Gastroesophageal sphincter (tissue), 4 donors: ENCODE data around the gene FRMD5. TPM values are rescaled to one million over a fixed set of nuclear protein-coding genes. Genes with fewer than 3 reads are reported as not detected.

Experiments used
- ATAC-seq: fragments of 150-250 bp; one replicate; pipeline ENCODE4 v1.9.1; 2016; ENCODE audit warnings: mild to moderate bottlenecking, moderate library complexity
- H3K27ac ChIP-seq, 4 donors: fragments of 200-600 bp; sonication (generic) in 3 of 4; 1 replicate in 3 of 4; 2 replicates in 1 of 4; pipeline ENCODE4 v1.5.1; 2016 to 2019
- H3K27me3 ChIP-seq: fragments of 200-600 bp; sonication (generic); one replicate; pipeline ENCODE4 v1.5.1; 2019
- H3K36me3 ChIP-seq, 2 donors: fragments of 200-600 bp; sonication (generic); one replicate each; pipeline ENCODE4 v1.5.1; 2019; ENCODE audit warnings: control low read depth in 1 of 2
- H3K4me1 ChIP-seq, 3 donors: fragments of 200-600 bp; sonication (generic); 1 replicate in 2 of 3; 2 replicates in 1 of 3; pipeline ENCODE4 v1.5.1; 2016 to 2019; ENCODE audit warnings: control low read depth in 2 of 3
- H3K4me3 ChIP-seq, 2 donors: fragments of 200-600 bp; sonication (generic); one replicate each; pipeline ENCODE4 v1.5.1; 2019; ENCODE audit warnings: mild to moderate bottlenecking in 1 of 2, moderate library complexity in 1 of 2
- H3K9me3 ChIP-seq, 3 donors: fragments of 200-600 bp; sonication (generic); one replicate each; pipeline ENCODE4 v1.5.1; 2017 to 2019; ENCODE audit warnings: control low read depth in 2 of 3
- CTCF ChIP-seq, 4 experiments: fragments of 200-600 bp in 2 of 4; fragments of 450-650 bp in 2 of 4; sonication (generic) in 1 of 4; IDR thresholded peaks; one replicate each; pipeline ENCODE4 v1.5.1; 2017 to 2019; ENCODE audit warnings: antibody characterized with exemption in 4 of 4, mild to moderate bottlenecking in 2 of 4, moderate library complexity in 2 of 4
- EP300 ChIP-seq: sonication (generic); formaldehyde crosslinking; IDR thresholded peaks from one replicate; pipeline ENCODE4 v1.6.1; 2017; ENCODE audit warnings: antibody characterized with exemption, mild to moderate bottlenecking
- POLR2A ChIP-seq, 2 donors: fragments of 450-650 bp; IDR thresholded peaks; one replicate each; pipeline ENCODE4 v1.6.1; 2017; ENCODE audit warnings: antibody characterized with exemption in 2 of 2, mild to moderate bottlenecking in 2 of 2, moderate library complexity in 1 of 2
- POLR2AphosphoS5 ChIP-seq: sonication (generic); formaldehyde crosslinking; IDR thresholded peaks from one replicate; pipeline ENCODE4 v1.6.1; 2017; ENCODE audit warnings: antibody characterized with exemption
- WGBS, 2 donors: methylation state at CpG; one replicate each; pipeline ENCODE4 v1.1.5; 2018; ENCODE audit warnings: low coverage in 1 of 2; 5-methylcytosine and 5-hydroxymethylcytosine counted together
- total RNA-seq, 4 donors: library from RNA; depleted of rRNA; stranded (reverse); fragments of >200 nt; gene quantifications; one replicate each; pipeline ENCODE4 v1.1.0, GENCODE V29; 2016

FRMD5 gene
- total RNA-seq, 4 donors from 2014 or later: 0.47 to 1.2 (median 0.90) TPM

DNA sequence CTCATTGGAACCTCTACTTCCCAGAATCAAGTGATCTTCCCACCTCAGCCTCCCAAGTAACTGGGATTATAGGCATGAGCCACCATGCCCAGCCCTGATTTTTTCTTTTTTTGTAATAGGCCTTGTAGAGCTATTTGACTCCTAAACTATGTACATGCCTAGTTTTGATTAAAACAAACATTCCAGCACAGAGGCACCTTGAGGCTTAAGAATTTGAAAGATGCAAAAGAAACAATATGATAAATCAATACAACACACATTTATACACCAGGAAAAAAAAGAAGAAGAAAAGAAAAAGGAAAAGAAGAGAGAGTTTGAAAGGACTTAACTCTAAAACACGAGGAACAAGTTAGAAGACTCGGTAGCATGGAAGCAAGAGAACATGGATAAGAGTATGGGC lies 13.9 kb upstream of the FRMD5 start:
- peaks cover 21% of the 10 kb centered on the region for H3K27me3 ChIP-seq
- ATAC-seq: no peak
- H3K27ac ChIP-seq: no peak overlapping the region
- TF ChIP-seq EP300 (no peak), POLR2AphosphoS5 (no peak), POLR2A (IDR thresholded peaks at IDR 0.05) (no peak), CTCF (IDR thresholded peaks at IDR 0.05) (no peak)
- 85 to 100% methylated on average over 2 of the region's 2 CpGs for WGBS, 2 donors
- H3K4me1 ChIP-seq: no peaks in the 10 kb centered on the region
- H3K4me3 ChIP-seq: no peak overlapping the region
- no peaks in the 10 kb centered on the region for H3K9me3 ChIP-seq
- no peaks in the 10 kb centered on the region for H3K36me3 ChIP-seq

DNA sequence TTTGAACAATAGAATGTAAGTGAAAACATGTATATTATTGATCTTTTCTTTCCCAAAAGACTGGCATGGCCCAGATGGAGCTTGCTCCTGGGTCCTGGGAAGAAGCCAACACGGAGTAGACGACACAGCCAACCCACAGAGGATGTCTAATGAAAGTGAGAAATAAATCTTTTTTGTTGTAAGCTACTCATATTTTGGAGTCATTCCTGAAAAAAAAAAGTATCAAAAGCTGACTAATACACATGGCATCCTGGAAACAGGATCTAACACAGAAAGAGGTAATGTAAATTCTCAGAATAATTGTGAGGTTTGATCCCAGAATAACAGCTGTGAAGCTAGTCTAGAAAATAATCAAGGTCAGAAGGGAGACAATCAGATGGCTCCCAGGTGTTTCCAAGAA lies 12.6 kb upstream of the FRMD5 start:
- ATAC-seq: no peak
- no peak overlapping the region for H3K27ac ChIP-seq
- H3K36me3 ChIP-seq: no peaks in the 10 kb centered on the region
- 25 to 31% methylated on average over 2 of the region's 2 CpGs for WGBS, 2 donors
- H3K4me3 ChIP-seq: no peak overlapping the region
- H3K27me3 ChIP-seq: peaks cover 25% of the 10 kb centered on the region
- H3K4me1 ChIP-seq: no peaks in the 10 kb centered on the region
- TF ChIP-seq EP300: no peak
- no peak for TF ChIP-seq POLR2AphosphoS5
- TF ChIP-seq CTCF (IDR thresholded peaks at IDR 0.05): no peak
- TF ChIP-seq POLR2A (IDR thresholded peaks at IDR 0.05): no peak
- no peaks in the 10 kb centered on the region for H3K9me3 ChIP-seq

DNA sequence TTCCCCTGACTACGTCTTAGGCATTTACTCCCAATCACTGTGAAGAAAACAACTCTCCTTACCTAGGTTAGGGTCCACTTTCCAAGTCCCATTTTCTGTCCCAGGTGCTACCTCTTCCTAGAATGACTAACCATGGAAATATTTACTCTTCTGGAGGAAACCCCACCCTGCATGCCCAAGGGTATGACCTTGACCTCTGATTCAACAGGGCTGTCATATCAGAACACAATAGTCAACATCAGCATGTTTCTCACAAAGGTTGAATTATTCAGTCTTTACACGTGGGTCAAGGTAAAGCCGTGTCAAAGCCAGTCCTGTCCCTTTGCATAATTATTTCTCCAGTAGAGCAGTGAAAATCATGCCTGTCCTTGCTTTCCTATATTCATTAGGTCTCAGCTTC lies 4.3 kb upstream of the FRMD5 start:
- WGBS, 2 donors: 58 to 75% methylated on average over 3 of the region's 3 CpGs

GRCh38 chr15:44194323-44195150 lies 534 bp downstream of the FRMD5 start:
- TF ChIP-seq POLR2A (IDR thresholded peaks at IDR 0.05) (no peak), EP300 (no peak), POLR2AphosphoS5 (no peak), CTCF (IDR thresholded peaks at IDR 0.05) (no peak)
- H3K9me3 ChIP-seq: no peaks in the 10 kb centered on the region
- H3K4me1 ChIP-seq: peaks cover 0 to 24% (median 12%) of the 10 kb centered on the region in 3 donors
- peak overlapping the region; percentile 31 to 53 for H3K4me3 ChIP-seq
- H3K27ac ChIP-seq: peak overlapping the region in 2 of 4 donors; percentile 3 to 66
- peaks cover 82% of the 10 kb centered on the region for H3K27me3 ChIP-seq
- no peaks in the 10 kb centered on the region for H3K36me3 ChIP-seq
- ATAC-seq: peak; percentile 9
- WGBS, 2 donors: 6 to 17% methylated on average over 6 to 9 of the region's 74 CpGs

More for the DNA sequence above, 4.3 kb upstream of the FRMD5 start:
- Histone ChIP-seq H3K4me3 (no peak overlapping the region), H3K9me3 (no peaks in the 10 kb centered on the region), H3K4me1 (peaks cover 0 to 14% (median 11%) of the 10 kb centered on the region in 3 donors), H3K27ac (no peak overlapping the region), H3K27me3 (peaks cover 48% of the 10 kb centered on the region), H3K36me3 (no peaks in the 10 kb centered on the region)
- TF ChIP-seq POLR2A (IDR thresholded peaks at IDR 0.05) (no peak), POLR2AphosphoS5 (no peak), EP300 (no peak), CTCF (IDR thresholded peaks at IDR 0.05) (no peak)
- no peak for ATAC-seq
